Glutamatergic neuron (in vitro differentiated cells): ENCODE results near the gene TOMM40. TPM values are rescaled to one million over a fixed set of nuclear protein-coding genes. Genes with fewer than 3 reads are reported as not detected.
"Not testable (repeated sequence)": the region's sequence is repeated elsewhere in the genome, so short reads cannot be mapped to it uniquely, and the experiment has no call there.

Experiments used
- DNase-seq: peaks from one replicate; pipeline ENCODE4 v3.0.0; 2022
- H3K27ac Mint-ChIP-seq: one replicate; pipeline ENCODE4 v1.8.0; 2020; ENCODE audit warnings: mild to moderate bottlenecking, mixed read lengths, inconsistent platforms; ENCODE audit not compliant: unreplicated experiment
- H3K27me3 Mint-ChIP-seq: one replicate; pipeline ENCODE4 v1.8.0; 2020; ENCODE audit warnings: mild to moderate bottlenecking, moderate library complexity, mixed read lengths, inconsistent platforms; ENCODE audit not compliant: unreplicated experiment
- H3K36me3 Mint-ChIP-seq: one replicate; pipeline ENCODE4 v1.8.0; 2020; ENCODE audit warnings: mild to moderate bottlenecking, mixed read lengths, inconsistent platforms; ENCODE audit not compliant: unreplicated experiment
- H3K4me1 Mint-ChIP-seq: one replicate; pipeline ENCODE4 v1.8.0; 2020; ENCODE audit warnings: mild to moderate bottlenecking, low read depth, mixed read lengths, inconsistent platforms; ENCODE audit not compliant: unreplicated experiment
- H3K4me3 Mint-ChIP-seq: one replicate; pipeline ENCODE4 v1.8.0; 2020; ENCODE audit warnings: mild to moderate bottlenecking, mixed read lengths, inconsistent platforms; ENCODE audit not compliant: unreplicated experiment
- H3K9me3 Mint-ChIP-seq: one replicate; pipeline ENCODE4 v1.8.0; 2020; ENCODE audit warnings: mild to moderate bottlenecking, moderate library complexity, mixed read lengths, inconsistent platforms; ENCODE audit not compliant: unreplicated experiment
- CTCF ChIP-seq: fragments of 200-600 bp; sonication (generic); IDR thresholded peaks from one replicate; pipeline ENCODE4 v1.5.0; 2021; ENCODE audit not compliant: partially characterized antibody, unreplicated experiment
- total RNA-seq: library from RNA; stranded (reverse); fragmentation: NEBNext Ultra II Directional; extraction: Animal tissue kit (Norgen Biotek cat#: 25700); gene quantifications from one replicate; pipeline ENCODE4 v1.2.1, GENCODE V29; 2021; ENCODE audit not compliant: unreplicated experiment

Gene TOMM40
- total RNA-seq, 1 donor from 2014 or later, result 57.8 TPM

- H3K4me3 Mint-ChIP-seq, result no peak overlapping the region
- peaks cover 2% of the 10 kb centered on the region for H3K27me3 Mint-ChIP-seq
- no peak for TF ChIP-seq CTCF
- H3K27ac Mint-ChIP-seq, result no peak overlapping the region
- H3K36me3 Mint-ChIP-seq, result no peaks in the 10 kb centered on the region
- no peak for DNase-seq
- H3K4me1 Mint-ChIP-seq, result peaks cover 2% of the 10 kb centered on the region
- H3K9me3 Mint-ChIP-seq, result peaks cover 4% of the 10 kb centered on the region
Measured at GRCh38 chr19:44884566-44884965, 6.5 kb upstream of the TOMM40 start.

- Mint-ChIP-seq H3K27me3 (peaks cover 7% of the 10 kb centered on the region), H3K27ac (no peak overlapping the region), H3K36me3 (no peaks in the 10 kb centered on the region), H3K9me3 (peaks cover 8% of the 10 kb centered on the region), H3K4me3 (no peak overlapping the region), H3K4me1 (peaks cover 2% of the 10 kb centered on the region)
- no peak for TF ChIP-seq CTCF
- DNase-seq, result no peak
Measured at GRCh38 chr19:44886141-44886540, 4.9 kb upstream of the TOMM40 start.

GRCh38 chr19:44887648-44888047 lies 3.4 kb upstream of the TOMM40 start:
- TF ChIP-seq CTCF, result no peak
- Mint-ChIP-seq H3K36me3 (no peaks in the 10 kb centered on the region), H3K9me3 (peaks cover 9% of the 10 kb centered on the region), H3K27me3 (peaks cover 12% of the 10 kb centered on the region), H3K4me3 (no peak overlapping the region), H3K27ac (no peak overlapping the region), H3K4me1 (peaks cover 10% of the 10 kb centered on the region)
- no peak for DNase-seq

- Mint-ChIP-seq H3K27me3 (peaks cover 14% of the 10 kb centered on the region), H3K4me1 (peaks cover 11% of the 10 kb centered on the region), H3K9me3 (peaks cover 15% of the 10 kb centered on the region)
- H3K27ac Mint-ChIP-seq, H3K36me3 Mint-ChIP-seq, H3K4me3 Mint-ChIP-seq, DNase-seq: not testable (repeated sequence)
Measured at GRCh38 chr19:44888335-44888734, 2.7 kb upstream of the TOMM40 start.

GRCh38 chr19:44889830-44890365 lies 1.2 kb upstream of the TOMM40 start:
- Mint-ChIP-seq H3K36me3 (no peaks in the 10 kb centered on the region), H3K4me1 (peaks cover 11% of the 10 kb centered on the region), H3K4me3 (peak overlapping the region; percentile 88), H3K27ac (peak overlapping the region; percentile 85), H3K27me3 (peaks cover 17% of the 10 kb centered on the region), H3K9me3 (peaks cover 15% of the 10 kb centered on the region)
- no peak for DNase-seq
- no peak for TF ChIP-seq CTCF
